NK-92 treated with Interleukin-12 subunit alpha and Interleukin-12 subunit beta, amount 100 ng/mL, for 24 hours (cell line): ENCODE measurements around the gene PCDHB8.
A peak's percentile ranks its signal among the peaks of the same experiment; 100 is the strongest.
"Not testable (repeated sequence)": the region's sequence is repeated elsewhere in the genome, so short reads cannot be mapped to it uniquely, and the experiment has no call there.

Experiments
- DNase-seq: peaks from one replicate; lab custom pipeline; 2025; lab: John Stamatoyannopoulos, UW

The PCDHB8 gene

GRCh38 chr5:141184117-141184855 is 6.7 kb downstream of the PCDHB8 start:
- not testable (repeated sequence) for DNase-seq

GRCh38 chr5:141186897-141187512 is 9.4 kb downstream of the PCDHB8 start, which contains the start of gene PCDHB9:
Gene PCDHB9, plus strand, starts transcription at chr5:141187161. Its CDS starts 158 bp downstream, at chr5:141187319.
- DNase-seq, result no peak

- DNase-seq, result not testable (repeated sequence)
These were observed 11.1 kb downstream of the PCDHB8 start for GRCh38 chr5:141188682-141189081.

- DNase-seq, result not testable (repeated sequence)
These were observed 11.5 kb downstream of the PCDHB8 start for GRCh38 chr5:141189131-141189530.

- DNase-seq, result peak; percentile 16
These were observed 14.6 kb downstream of the PCDHB8 start, which contains the start of gene PCDHB10 for GRCh38 chr5:141192110-141192725. Gene PCDHB10, plus strand, starts transcription at chr5:141192353. Its CDS starts 200 bp downstream, at chr5:141192553.

GRCh38 chr5:141194332-141194731 is 16.7 kb downstream of the PCDHB8 start:
- not testable (repeated sequence) for DNase-seq

GRCh38 chr5:141196363-141196762 is 18.8 kb downstream of the PCDHB8 start:
- no peak for DNase-seq

GRCh38 chr5:141199359-141200235 is 22.0 kb downstream of the PCDHB8 start, which contains the start of gene PCDHB11:
Gene PCDHB11, plus strand, starts transcription at chr5:141199627. Its CDS starts 148 bp downstream, at chr5:141199775.
- no peak for DNase-seq

- not testable (repeated sequence) for DNase-seq
These were observed 23.5 kb downstream of the PCDHB8 start for GRCh38 chr5:141201126-141201525.

GRCh38 chr5:141201646-141202045 is 24.1 kb downstream of the PCDHB8 start:
- DNase-seq, result not testable (repeated sequence)

GRCh38 chr5:141208478-141208877 is 30.9 kb downstream of the PCDHB8 start, which contains the start of gene PCDHB12:
Gene PCDHB12, plus strand, starts transcription at chr5:141208719. Its CDS starts 189 bp downstream, at chr5:141208908.
- DNase-seq, result no peak

- DNase-seq, result not testable (repeated sequence)
These were observed 32.7 kb downstream of the PCDHB8 start for GRCh38 chr5:141210281-141210680.

GRCh38 chr5:141210849-141211248 is 33.3 kb downstream of the PCDHB8 start:
- not testable (repeated sequence) for DNase-seq

- DNase-seq, result not testable (repeated sequence)
These were observed 36.2 kb downstream of the PCDHB8 start, which contains the start of gene PCDHB13 for GRCh38 chr5:141213656-141214339. Gene PCDHB13, plus strand, starts transcription at chr5:141213919. Its CDS starts 205 bp downstream, at chr5:141214124.

- not testable (repeated sequence) for DNase-seq
These were observed 37.0 kb downstream of the PCDHB8 start for GRCh38 chr5:141214583-141214982.

- not testable (repeated sequence) for DNase-seq
These were observed 37.9 kb downstream of the PCDHB8 start for GRCh38 chr5:141215504-141215903.

- DNase-seq, result not testable (repeated sequence)
These were observed 38.4 kb downstream of the PCDHB8 start for GRCh38 chr5:141216035-141216434.

GRCh38 chr5:141223112-141223783 is 45.7 kb downstream of the PCDHB8 start, which contains the start of gene PCDHB14:
Gene PCDHB14, plus strand, starts transcription at chr5:141223343. Its CDS starts 163 bp downstream, at chr5:141223506.
- no peak for DNase-seq

GRCh38 chr5:141224844-141225243 is 47.3 kb downstream of the PCDHB8 start:
- DNase-seq, result not testable (repeated sequence)

GRCh38 chr5:141225421-141225820 is 47.8 kb downstream of the PCDHB8 start:
- not testable (repeated sequence) for DNase-seq
